ENCODE results near the gene SEL1L3.

- TF ChIP-seq CTCF (conservative IDR thresholded peaks at IDR 0.05; ENCODE audit: low read depth, low read length) = no peak
- TF ChIP-seq EZH2 (IDR thresholded peaks at IDR 0.05; ENCODE audit: low read length, unreplicated experiment) = no peak
Measured at GRCh38 chr4:25852103-25852502, 10.7 kb downstream of the SEL1L3 start.

Measured in PC-3 (cell line).